GM23248 (cell line): Measurements from ENCODE around the gene APOD. TPM values are rescaled to one million over a fixed set of nuclear protein-coding genes. Genes with fewer than 3 reads are reported as not detected.
"Not testable (repeated sequence)": the region's sequence is repeated elsewhere in the genome, so short reads cannot be mapped to it uniquely, and the experiment has no call there.

Source experiments
- DNase-seq: peaks from one replicate; pipeline ENCODE4 v3.0.0-alpha.2; 2015
- H2AFZ ChIP-seq: fragments of 200-600 bp; sonication (generic); 2 replicates; pipeline ENCODE4 v1.6.1; 2016; ENCODE audit warnings: antibody characterized with exemption
- H3F3A ChIP-seq: fragments of 200-600 bp; sonication (generic); 2 replicates; pipeline ENCODE4 v1.6.1; 2016; ENCODE audit warnings: mild to moderate bottlenecking, antibody characterized with exemption, mixed run types; ENCODE audit not compliant: insufficient read depth
- H3K27ac ChIP-seq: fragments of 200-600 bp; sonication (generic); 2 replicates; pipeline ENCODE4 v1.5.1; 2016; ENCODE audit warnings: mild to moderate bottlenecking
- H3K27me3 ChIP-seq: fragments of 200-600 bp; sonication (generic); replicated peaks from 2 replicates; pipeline ENCODE4 v1.6.1; 2016; ENCODE audit warnings: mild to moderate bottlenecking; ENCODE audit not compliant: insufficient read depth
- H3K36me3 ChIP-seq: fragments of 200-600 bp; sonication (generic); 2 replicates; pipeline ENCODE4 v1.6.1; 2016; ENCODE audit warnings: low read depth, mild to moderate bottlenecking
- H3K4me1 ChIP-seq: fragments of 200-600 bp; sonication (generic); 2 replicates; pipeline ENCODE4 v1.6.1; 2016; ENCODE audit warnings: mild to moderate bottlenecking; ENCODE audit not compliant: insufficient read depth
- H3K4me2 ChIP-seq: fragments of 200-600 bp; sonication (generic); one replicate; pipeline ENCODE4 v1.6.1; 2016; ENCODE audit warnings: mild to moderate bottlenecking; ENCODE audit not compliant: unreplicated experiment
- H3K4me3 ChIP-seq: fragments of 200-600 bp; sonication (generic); 2 replicates; pipeline ENCODE4 v1.5.1; 2016; ENCODE audit warnings: mild to moderate bottlenecking
- H3K79me2 ChIP-seq: fragments of 200-600 bp; sonication (generic); 2 replicates; pipeline ENCODE4 v1.6.1; 2016; ENCODE audit warnings: mild to moderate bottlenecking; ENCODE audit not compliant: insufficient read depth
- H3K9ac ChIP-seq: fragments of 200-600 bp; sonication (generic); 2 replicates; pipeline ENCODE4 v1.6.1; 2016; ENCODE audit warnings: mild to moderate bottlenecking
- H3K9me2 ChIP-seq: fragments of 200-600 bp; sonication (generic); 2 replicates; pipeline ENCODE4 v1.6.1; 2016; ENCODE audit warnings: mixed run types, mild to moderate bottlenecking, moderate library complexity; ENCODE audit not compliant: insufficient read depth
- H3K9me3 ChIP-seq: fragments of 200-600 bp; sonication (generic); one replicate; pipeline ENCODE4 v1.6.1; 2017; ENCODE audit warnings: low read depth
- H4K20me1 ChIP-seq: fragments of 200-600 bp; sonication (generic); 2 replicates; pipeline ENCODE4 v1.6.0; 2016; ENCODE audit not compliant: insufficient read depth
- EZH2 ChIP-seq: fragments of 200-600 bp; sonication (generic); IDR thresholded peaks from 2 replicates; pipeline ENCODE4 v1.6.1; 2018; ENCODE audit warnings: antibody characterized with exemption, mild to moderate bottlenecking; ENCODE audit not compliant: insufficient read depth, poor library complexity, severe bottlenecking
- EZH2phosphoT487 ChIP-seq: fragments of 200-600 bp; sonication (generic); IDR thresholded peaks from 2 replicates; pipeline ENCODE4 v1.6.1; 2018; ENCODE audit warnings: antibody characterized with exemption, moderate library complexity, mild to moderate bottlenecking, low read depth; ENCODE audit not compliant: insufficient read depth
- WGBS, 2 experiments: methylation state at CpG; one replicate each; pipeline ENCODE4 v1.1.6; 2015 to 2017; ENCODE audit warnings: low lambda C conversion rate in 2 of 2, low coverage in 1 of 2; ENCODE audit errors: missing lambda C conversion rate in 2 of 2; 5-methylcytosine and 5-hydroxymethylcytosine counted together
- in situ Hi-C: fragments of 300-500 bp; cut with MboI; formaldehyde crosslinking; loops from 2 replicates; pipeline ENCODE4 v1.15.0; 2020
- polyA plus RNA-seq: library from polyadenylated mRNA; unstranded; fragments of >200 nt; fragmentation: Nextera tagmentation; extraction: Ambion mirVana; gene quantifications from 2 replicates; pipeline ENCODE4 v1.2.1, GENCODE V29; 2016
- total RNA-seq: library from RNA; depleted of rRNA; stranded (reverse); fragments of >200 nt; shearing (Covaris generic); gene quantifications from 2 replicates; pipeline ENCODE4 v1.2.3, GENCODE V29; 2014; rRNA removed

The APOD gene
- total RNA-seq (0.97 TPM in 1 of 2 replicates, not detected in the other), polyA plus RNA-seq (3.7 and 4.7 TPM in 2 replicates)

- H3K9me2 ChIP-seq: no peaks in the 10 kb centered on the region
- H3K4me3 ChIP-seq: peak within 1 kb of the TSS; percentile 48
- H3K79me2 ChIP-seq: no peaks in the 10 kb centered on the region
- H3K4me2 ChIP-seq: peak within 1 kb of the TSS; percentile 66
- no peaks in the 10 kb centered on the region for H3F3A ChIP-seq
- H4K20me1 ChIP-seq: no peaks in the 10 kb centered on the region
- no peaks in the 10 kb centered on the region for H3K27me3 ChIP-seq
- peaks cover 18% of the 10 kb centered on the region for H3K4me1 ChIP-seq
- TF ChIP-seq EZH2phosphoT487: no peak
- TF ChIP-seq EZH2: no peak
- in situ Hi-C loops: no loop called here
- H3K9ac ChIP-seq: peak within 1 kb of the TSS; percentile 21; the same call in 1 of the 2 replicates
- no peaks in the 10 kb centered on the region for H3K9me3 ChIP-seq
- 4% methylated on average over 16 of the region's 16 CpGs for WGBS, 2 experiments
- no peaks in the 10 kb centered on the region for H3K36me3 ChIP-seq
- H3K27ac ChIP-seq: peak within 1 kb of the TSS; percentile 5; the same call in 1 of the 2 replicates
- H2AFZ ChIP-seq: peak within 1 kb of the TSS; percentile 86
- peak; percentile 57 for DNase-seq
These were observed at the start of gene APOD for GRCh38 chr3:195583831-195584542. Gene APOD (minus strand): TSS chr3:195583940. CDS start chr3:195579461, 4,479 bp downstream.

GRCh38 chr3:195633351-195633750, 49.6 kb upstream of the APOD start:
- H3K9ac ChIP-seq, H3K9me2 ChIP-seq, H2AFZ ChIP-seq, H3K4me3 ChIP-seq, H3F3A ChIP-seq, H3K4me1 ChIP-seq, H3K27ac ChIP-seq, DNase-seq, in situ Hi-C loops, H3K4me2 ChIP-seq, H3K79me2 ChIP-seq, H4K20me1 ChIP-seq, H3K9me3 ChIP-seq, H3K36me3 ChIP-seq, H3K27me3 ChIP-seq: not testable (repeated sequence)
- 50 to 93% methylated on average over 1 to 2 of the region's 3 CpGs for WGBS, 2 experiments

GRCh38 chr3:195632501-195633185, 48.9 kb upstream of the APOD start:
- in situ Hi-C loops, H3K9ac ChIP-seq, H4K20me1 ChIP-seq, H3K4me1 ChIP-seq, H3K9me3 ChIP-seq, H2AFZ ChIP-seq, H3K79me2 ChIP-seq, DNase-seq, H3K9me2 ChIP-seq, H3K4me2 ChIP-seq, H3K4me3 ChIP-seq, H3K27ac ChIP-seq, H3K36me3 ChIP-seq, H3K27me3 ChIP-seq, H3F3A ChIP-seq: not testable (repeated sequence)
- WGBS, 2 experiments: 80 to 84% methylated on average over 14 to 19 of the region's 19 CpGs

GRCh38 chr3:195632046-195632445, 48.3 kb upstream of the APOD start:
- DNase-seq, H3K36me3 ChIP-seq, H3K4me1 ChIP-seq, H3K4me3 ChIP-seq, H3K9me2 ChIP-seq, H3K9ac ChIP-seq, H3K79me2 ChIP-seq, H3K27ac ChIP-seq, H4K20me1 ChIP-seq, H3K27me3 ChIP-seq, H3F3A ChIP-seq, H2AFZ ChIP-seq, H3K4me2 ChIP-seq, H3K9me3 ChIP-seq, in situ Hi-C loops: not testable (repeated sequence)
- 76 to 88% methylated on average over 15 of the region's 20 CpGs for WGBS, 2 experiments

- H3K9me2 ChIP-seq, H3K27me3 ChIP-seq, H3K9me3 ChIP-seq, H3K9ac ChIP-seq, H3K36me3 ChIP-seq, H3K4me1 ChIP-seq, H3K79me2 ChIP-seq, DNase-seq, H3K4me2 ChIP-seq, H3K27ac ChIP-seq, H4K20me1 ChIP-seq, H3K4me3 ChIP-seq, in situ Hi-C loops, H3F3A ChIP-seq, H2AFZ ChIP-seq: not testable (repeated sequence)
- WGBS, 2 experiments: 54 to 57% methylated on average over 7 to 8 of the region's 13 CpGs
These were observed 47.3 kb upstream of the APOD start for GRCh38 chr3:195630938-195631495.

DNA sequence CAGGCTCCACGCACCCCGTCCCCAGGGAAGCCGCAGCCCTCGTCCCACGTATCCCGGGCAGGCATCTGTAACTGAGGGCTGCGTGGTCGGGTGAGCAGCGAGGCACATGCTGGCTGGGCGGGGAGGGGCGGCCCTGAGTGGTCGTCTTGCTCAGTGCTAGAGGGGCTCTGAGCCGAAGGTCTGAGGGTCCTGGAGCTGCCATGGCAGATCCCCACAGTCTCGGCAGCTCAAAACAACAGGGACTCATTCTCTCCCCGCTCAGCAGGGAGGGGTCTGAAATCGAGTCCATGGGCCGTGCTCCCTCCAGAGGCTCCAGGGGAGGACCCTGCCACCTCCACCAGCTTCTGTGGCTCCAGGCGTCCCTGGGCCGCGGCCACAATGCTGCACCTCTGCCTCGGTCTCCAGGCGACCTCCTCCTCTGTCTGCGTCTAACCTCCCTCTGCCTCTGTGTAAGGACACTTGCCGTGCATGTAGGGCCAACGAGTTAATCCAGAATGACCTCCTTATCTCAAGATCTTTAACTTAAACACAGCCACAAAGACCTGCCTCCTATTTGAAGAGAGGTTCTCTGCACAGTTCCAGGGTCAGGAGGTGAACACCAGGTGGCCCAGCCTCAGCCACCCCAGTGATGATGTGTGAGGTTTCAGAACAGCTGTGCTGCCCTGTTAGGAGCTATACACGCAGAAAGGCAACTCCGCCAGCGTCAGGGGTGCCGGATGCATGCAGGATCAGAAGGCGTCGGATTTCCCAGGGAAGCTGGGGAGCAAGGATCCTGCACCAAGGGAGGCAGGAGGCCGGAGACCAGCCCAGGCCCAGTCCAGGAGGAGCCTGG, 46.6 kb upstream of the APOD start:
- in situ Hi-C loops, H3K4me2 ChIP-seq, H3K27ac ChIP-seq, H3K36me3 ChIP-seq, H3K9me2 ChIP-seq, DNase-seq, H3K79me2 ChIP-seq, H3F3A ChIP-seq, H2AFZ ChIP-seq, H3K9ac ChIP-seq, H3K9me3 ChIP-seq, H3K4me3 ChIP-seq, H3K4me1 ChIP-seq, H4K20me1 ChIP-seq, H3K27me3 ChIP-seq: not testable (repeated sequence)
- WGBS, 2 experiments: 44 to 45% methylated on average over 12 to 16 of the region's 32 CpGs
